Epithelial cell of esophagus (primary cell): ENCODE measurements around the gene IP6K1.
A peak's percentile ranks its signal among the peaks of the same experiment; 100 is the strongest.

Experiments
- DNase-seq: peaks from one replicate; pipeline ENCODE4 v3.0.0; 2010; ENCODE audit warnings: low read depth
- H3K4me3 ChIP-seq: 2 replicates; pipeline ENCODE4 v1.5.1; 2011; ENCODE audit warnings: mild to moderate bottlenecking, low read length, control low read depth
- CTCF ChIP-seq: IDR thresholded peaks from 2 replicates; pipeline ENCODE4 v1.5.1; 2011; ENCODE audit warnings: low read depth, mild to moderate bottlenecking, low read length, control low read depth, inconsistent platforms; ENCODE audit not compliant: insufficient read depth; ENCODE audit errors: missing control alignments

IP6K1 gene

GRCh38 chr3:49745986-49746385 lies 40.4 kb downstream of the IP6K1 start:
- no peak overlapping the region for H3K4me3 ChIP-seq
- TF ChIP-seq CTCF, result no peak
- DNase-seq, result peak; percentile 90

DNA sequence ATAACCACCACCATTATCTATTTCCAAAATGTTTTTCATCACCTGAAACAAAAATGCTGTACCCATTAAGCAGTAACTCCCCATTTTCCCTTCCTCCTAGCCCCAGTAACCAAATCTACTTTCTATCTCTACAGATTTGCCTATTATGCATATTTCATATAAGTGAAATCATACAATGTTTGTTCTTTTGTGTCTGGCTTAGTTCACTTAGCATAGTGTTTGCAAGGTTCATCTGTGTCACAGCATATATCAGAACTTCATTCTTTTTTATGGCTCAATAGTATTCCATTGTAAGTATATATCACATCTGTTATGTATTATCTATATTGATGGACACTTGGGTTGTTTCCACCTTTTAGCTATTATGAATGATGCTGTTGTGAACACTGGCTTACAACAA lies 45.9 kb downstream of the IP6K1 start:
- no peak for DNase-seq
- TF ChIP-seq CTCF, result no peak
- H3K4me3 ChIP-seq, result no peak overlapping the region

DNA sequence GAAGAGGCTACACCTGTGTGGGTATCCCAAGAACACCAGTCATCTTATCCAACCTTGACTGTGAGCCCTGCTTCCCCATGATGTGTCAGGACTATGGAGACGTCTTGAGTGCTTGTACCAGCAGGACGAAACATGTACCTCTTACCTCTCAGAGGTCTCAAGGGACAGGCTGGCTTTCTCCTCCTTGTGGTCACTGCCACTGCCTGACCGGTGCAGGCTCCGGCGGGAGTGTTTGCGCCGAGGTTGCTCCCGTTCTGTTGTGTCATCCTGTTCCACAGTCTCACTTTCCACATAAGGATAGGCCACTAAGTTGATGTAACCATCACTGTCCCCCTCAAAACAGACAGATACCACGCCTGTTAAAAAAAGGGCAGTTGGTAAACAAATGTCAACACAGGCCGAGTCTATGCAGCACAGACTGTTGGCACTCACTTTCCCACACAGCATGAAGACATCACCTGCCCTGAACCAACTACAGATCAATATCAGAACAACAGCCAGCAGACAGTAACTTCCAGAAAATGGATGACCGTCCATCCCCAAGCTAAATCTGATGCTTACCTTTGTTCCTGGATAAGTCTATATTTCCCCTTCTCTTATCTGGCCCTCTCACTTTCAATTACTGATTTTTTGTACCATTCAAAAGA lies 48.2 kb downstream of the IP6K1 start:
- H3K4me3 ChIP-seq, result no peak overlapping the region
- TF ChIP-seq CTCF, result no peak
- DNase-seq, result no peak

DNA sequence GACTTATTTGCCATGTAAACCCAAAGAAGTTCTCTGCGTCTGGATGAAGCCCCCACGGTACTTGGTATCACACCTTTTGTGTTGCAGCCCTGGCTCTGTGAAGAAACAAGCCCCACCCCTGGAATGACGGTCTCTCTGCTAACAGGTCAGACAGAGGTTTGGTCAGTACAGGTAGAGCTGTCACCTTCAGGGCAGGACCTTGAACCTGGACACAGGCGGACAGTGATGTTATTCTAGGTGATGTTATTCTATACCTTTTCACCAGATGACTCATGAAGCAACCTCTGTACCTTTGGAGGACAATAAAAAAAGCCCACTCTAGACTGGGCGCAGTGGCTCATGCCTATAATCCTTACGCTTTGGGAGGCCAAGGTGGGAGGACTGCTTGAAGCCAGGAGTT lies 51.6 kb downstream of the IP6K1 start:
- H3K4me3 ChIP-seq, result no peak overlapping the region
- no peak for DNase-seq
- TF ChIP-seq CTCF, result no peak

DNA sequence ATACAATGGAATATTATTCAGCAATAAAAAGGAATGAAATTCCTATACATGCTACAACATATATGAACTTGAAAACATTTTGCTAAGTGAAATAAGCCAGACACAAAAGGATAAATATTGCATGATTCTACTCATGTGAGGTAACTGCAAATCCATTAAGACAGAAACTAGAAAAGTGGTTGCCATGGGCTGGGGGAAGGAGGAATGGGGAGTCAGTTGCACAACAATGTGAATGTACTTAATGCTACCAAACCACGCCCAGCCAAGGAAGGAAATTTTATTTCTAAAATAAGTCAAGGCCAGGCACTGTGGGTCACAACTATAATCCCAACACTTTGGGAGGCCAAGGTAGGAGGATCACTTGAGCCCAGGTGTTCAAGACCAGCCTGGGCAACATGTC lies 52.8 kb downstream of the IP6K1 start:
- no peak for TF ChIP-seq CTCF
- DNase-seq, result peak; percentile 42
- H3K4me3 ChIP-seq, result no peak overlapping the region

DNA sequence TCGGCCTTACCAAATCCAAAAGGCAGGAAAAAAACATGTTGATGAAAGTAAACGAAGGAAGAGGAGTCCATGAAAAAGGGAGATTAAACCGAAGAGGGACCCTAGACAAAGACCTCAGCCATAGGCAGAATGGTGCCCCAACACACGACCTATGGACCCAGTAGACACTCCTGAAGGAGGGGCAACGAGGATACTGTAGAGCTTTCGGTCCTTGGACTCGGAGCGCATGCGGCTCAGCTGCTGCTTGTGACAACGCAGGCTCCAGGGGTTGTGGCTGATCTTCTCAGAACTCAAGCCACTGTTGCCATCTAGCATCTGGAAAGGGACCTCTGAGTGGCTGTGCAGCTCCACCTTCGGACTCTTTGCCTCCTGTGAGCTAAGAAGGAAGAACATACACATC lies 53.7 kb downstream of the IP6K1 start:
- no peak overlapping the region for H3K4me3 ChIP-seq
- no peak for TF ChIP-seq CTCF
- DNase-seq, result no peak

DNA sequence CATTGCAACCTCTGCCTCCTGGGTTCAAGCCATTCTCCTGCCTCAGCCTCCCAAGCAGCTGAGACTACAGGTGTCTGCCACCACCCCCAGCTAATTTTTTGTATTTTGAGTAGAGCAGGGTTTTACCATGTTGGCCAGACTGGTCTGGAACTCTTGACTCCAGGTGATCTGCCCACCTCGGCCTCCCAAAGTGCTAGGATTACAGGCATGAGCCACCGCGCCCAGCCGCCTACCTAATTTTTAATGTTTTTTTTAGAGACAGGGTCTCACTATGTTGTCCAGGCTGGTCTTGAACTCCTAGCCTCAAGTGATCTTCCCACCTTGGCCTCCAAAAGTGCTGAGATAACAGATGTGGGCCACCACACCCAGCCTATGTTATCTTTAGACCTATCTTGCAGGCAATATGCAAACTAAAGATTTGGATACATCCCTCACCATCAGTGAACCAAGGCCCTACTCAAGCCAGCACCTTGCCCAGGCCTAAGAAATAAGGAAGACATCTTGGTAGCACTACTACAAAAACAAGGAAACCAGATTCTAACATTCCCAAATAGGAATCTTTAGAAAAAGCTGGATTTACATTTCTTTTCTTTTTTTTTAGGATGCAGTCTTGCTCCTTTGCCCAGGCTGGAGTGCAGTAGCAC lies 56.3 kb downstream of the IP6K1 start:
- H3K4me3 ChIP-seq, result no peak overlapping the region
- no peak for DNase-seq
- no peak for TF ChIP-seq CTCF
